ENCODE results near the gene NPTX1. TPM values are rescaled to one million over a fixed set of nuclear protein-coding genes. Genes with fewer than 3 reads are reported as not detected.

NPTX1 gene
- total and polyA plus RNA-seq, 2 of the 13 experiments (the other 11 are each of a cell fraction or from before 2014, with no cell fraction given), result 0.01 TPM; not detected in 1

DNA sequence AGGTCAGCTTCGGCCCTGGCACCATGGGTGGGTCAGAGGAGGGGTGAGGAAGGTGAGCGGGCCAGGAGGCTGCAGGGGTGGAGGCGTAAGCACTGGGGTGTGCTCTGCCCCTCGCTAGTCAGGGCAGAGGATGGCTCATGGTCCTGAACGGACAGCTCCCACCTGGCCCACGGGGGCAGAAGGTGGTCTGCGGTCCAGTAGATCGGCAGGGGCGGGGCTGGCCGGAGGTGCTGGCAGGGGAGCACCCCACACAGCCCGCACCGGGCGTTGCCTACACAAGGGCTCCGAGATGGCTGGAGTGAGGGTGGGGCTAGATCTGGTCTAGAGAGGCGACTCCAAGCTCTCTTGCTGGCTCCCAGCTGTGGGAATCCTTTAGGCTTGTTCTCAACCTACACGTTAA, 8.2 kb downstream of the NPTX1 start (continued):
- TF ChIP-seq, protein P1, sequence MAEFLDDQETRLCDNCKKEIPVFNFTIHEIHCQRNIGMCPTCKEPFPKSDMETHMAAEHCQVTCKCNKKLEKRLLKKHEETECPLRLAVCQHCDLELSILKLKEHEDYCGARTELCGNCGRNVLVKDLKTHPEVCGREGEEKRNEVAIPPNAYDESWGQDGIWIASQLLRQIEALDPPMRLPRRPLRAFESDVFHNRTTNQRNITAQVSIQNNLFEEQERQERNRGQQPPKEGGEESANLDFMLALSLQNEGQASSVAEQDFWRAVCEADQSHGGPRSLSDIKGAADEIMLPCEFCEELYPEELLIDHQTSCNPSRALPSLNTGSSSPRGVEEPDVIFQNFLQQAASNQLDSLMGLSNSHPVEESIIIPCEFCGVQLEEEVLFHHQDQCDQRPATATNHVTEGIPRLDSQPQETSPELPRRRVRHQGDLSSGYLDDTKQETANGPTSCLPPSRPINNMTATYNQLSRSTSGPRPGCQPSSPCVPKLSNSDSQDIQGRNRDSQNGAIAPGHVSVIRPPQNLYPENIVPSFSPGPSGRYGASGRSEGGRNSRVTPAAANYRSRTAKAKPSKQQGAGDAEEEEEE (CRISPR knock-in tag; IDR thresholded peaks at IDR 0.05; ENCODE audit: borderline replicate concordance), result no peak
- TF ChIP-seq ZNF354B (CRISPR knock-in tag; IDR thresholded peaks at IDR 0.05) (no peak), EZH2 (conservative IDR thresholded peaks at IDR 0.05; ENCODE audit: low read depth, low read length) (0 out of 2 replicates have a peak, but pooled peaks have one; percentile 40), ZNF670 (CRISPR knock-in tag; IDR thresholded peaks at IDR 0.05; ENCODE audit: borderline replicate concordance) (no peak), ZNF232 (CRISPR knock-in tag; IDR thresholded peaks at IDR 0.05; ENCODE audit: borderline replicate concordance) (0 out of 2 replicates have a peak, but pooled peaks have one; percentile 24), SP5 (CRISPR knock-in tag; IDR thresholded peaks at IDR 0.05; ENCODE audit: borderline replicate concordance, low read depth) (no peak), NR3C1 (CRISPR knock-in tag; IDR thresholded peaks at IDR 0.05) (no peak), SALL1 (CRISPR knock-in tag; IDR thresholded peaks at IDR 0.05) (0 out of 2 replicates have a peak, but pooled peaks have one; percentile 20), MATR3 (CRISPR knock-in tag; IDR thresholded peaks at IDR 0.05) (0 out of 2 replicates have a peak, but pooled peaks have one; percentile 49), ZNF768 (CRISPR knock-in tag; IDR thresholded peaks at IDR 0.05) (peak; percentile 15; the same call in 1 of the 2 replicates), ZNF891 (CRISPR knock-in tag; IDR thresholded peaks at IDR 0.05) (no peak), ZNF160 (CRISPR knock-in tag; IDR thresholded peaks at IDR 0.05) (0 out of 2 replicates have a peak, but pooled peaks have one; percentile 15), ZNF143 (CRISPR knock-in tag; IDR thresholded peaks at IDR 0.05) (no peak), TRIM24 (CRISPR knock-in tag; IDR thresholded peaks at IDR 0.05) (no peak), ZNF775 (CRISPR knock-in tag; IDR thresholded peaks at IDR 0.05; ENCODE audit: borderline replicate concordance) (no peak)
- TF ChIP-seq, protein P2, sequence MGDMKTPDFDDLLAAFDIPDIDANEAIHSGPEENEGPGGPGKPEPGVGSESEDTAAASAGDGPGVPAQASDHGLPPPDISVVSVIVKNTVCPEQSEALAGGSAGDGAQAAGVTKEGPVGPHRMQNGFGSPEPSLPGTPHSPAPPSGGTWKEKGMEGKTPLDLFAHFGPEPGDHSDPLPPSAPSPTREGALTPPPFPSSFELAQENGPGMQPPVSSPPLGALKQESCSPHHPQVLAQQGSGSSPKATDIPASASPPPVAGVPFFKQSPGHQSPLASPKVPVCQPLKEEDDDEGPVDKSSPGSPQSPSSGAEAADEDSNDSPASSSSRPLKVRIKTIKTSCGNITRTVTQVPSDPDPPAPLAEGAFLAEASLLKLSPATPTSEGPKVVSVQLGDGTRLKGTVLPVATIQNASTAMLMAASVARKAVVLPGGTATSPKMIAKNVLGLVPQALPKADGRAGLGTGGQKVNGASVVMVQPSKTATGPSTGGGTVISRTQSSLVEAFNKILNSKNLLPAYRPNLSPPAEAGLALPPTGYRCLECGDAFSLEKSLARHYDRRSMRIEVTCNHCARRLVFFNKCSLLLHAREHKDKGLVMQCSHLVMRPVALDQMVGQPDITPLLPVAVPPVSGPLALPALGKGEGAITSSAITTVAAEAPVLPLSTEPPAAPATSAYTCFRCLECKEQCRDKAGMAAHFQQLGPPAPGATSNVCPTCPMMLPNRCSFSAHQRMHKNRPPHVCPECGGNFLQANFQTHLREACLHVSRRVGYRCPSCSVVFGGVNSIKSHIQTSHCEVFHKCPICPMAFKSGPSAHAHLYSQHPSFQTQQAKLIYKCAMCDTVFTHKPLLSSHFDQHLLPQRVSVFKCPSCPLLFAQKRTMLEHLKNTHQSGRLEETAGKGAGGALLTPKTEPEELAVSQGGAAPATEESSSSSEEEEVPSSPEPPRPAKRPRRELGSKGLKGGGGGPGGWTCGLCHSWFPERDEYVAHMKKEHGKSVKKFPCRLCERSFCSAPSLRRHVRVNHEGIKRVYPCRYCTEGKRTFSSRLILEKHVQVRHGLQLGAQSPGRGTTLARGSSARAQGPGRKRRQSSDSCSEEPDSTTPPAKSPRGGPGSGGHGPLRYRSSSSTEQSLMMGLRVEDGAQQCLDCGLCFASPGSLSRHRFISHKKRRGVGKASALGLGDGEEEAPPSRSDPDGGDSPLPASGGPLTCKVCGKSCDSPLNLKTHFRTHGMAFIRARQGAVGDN (CRISPR knock-in tag; IDR thresholded peaks at IDR 0.05), result peak; percentile 27; the same call in 1 of the 2 replicates
- TF ChIP-seq, protein P3, sequence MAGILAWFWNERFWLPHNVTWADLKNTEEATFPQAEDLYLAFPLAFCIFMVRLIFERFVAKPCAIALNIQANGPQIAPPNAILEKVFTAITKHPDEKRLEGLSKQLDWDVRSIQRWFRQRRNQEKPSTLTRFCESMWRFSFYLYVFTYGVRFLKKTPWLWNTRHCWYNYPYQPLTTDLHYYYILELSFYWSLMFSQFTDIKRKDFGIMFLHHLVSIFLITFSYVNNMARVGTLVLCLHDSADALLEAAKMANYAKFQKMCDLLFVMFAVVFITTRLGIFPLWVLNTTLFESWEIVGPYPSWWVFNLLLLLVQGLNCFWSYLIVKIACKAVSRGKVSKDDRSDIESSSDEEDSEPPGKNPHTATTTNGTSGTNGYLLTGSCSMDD (CRISPR knock-in tag; IDR thresholded peaks at IDR 0.05), result 0 out of 2 replicates have a peak, but pooled peaks have one; percentile 45
